Spleen (tissue), 7 donors: ENCODE measurements around the gene TEX26.

Experiments
- POLR2A ChIP-seq, 3 donors: fragments of 450-650 bp; IDR thresholded peaks; one replicate each; pipeline ENCODE4 v1.5.1; 2017; ENCODE audit warnings: antibody characterized with exemption in 3 of 3, mild to moderate bottlenecking in 1 of 3
- POLR2AphosphoS5 ChIP-seq, 3 donors: sonication (generic); formaldehyde crosslinking; IDR thresholded peaks; one replicate each; pipeline ENCODE4 v1.5.1; 2017; ENCODE audit warnings: antibody characterized with exemption in 3 of 3
- TF ChIP-seq, protein P1 (sequence below), 11 experiments: fragments of 200-600 bp in 7 of 11; fragments of 450-650 bp in 4 of 11; sonication (generic) in 4 of 11; IDR thresholded peaks in 8 of 11; conservative IDR thresholded peaks in 3 of 11; 1 replicate in 7 of 11; 2 replicates in 4 of 11; pipeline versions ENCODE4 v1.4.0 to v1.8.0; 2016 to 2021; ENCODE audit warnings: antibody characterized with exemption in 11 of 11, inconsistent platforms in 4 of 11, mild to moderate bottlenecking in 1 of 11
- donor health status: DM: no; HTN: no; CAD: no; lungs with moderate emphysema.
- donor health status: DM: no; HTN: no; CAD: no.
- donor health status: DM: no; HTN: no; CAD: no.

DNA sequence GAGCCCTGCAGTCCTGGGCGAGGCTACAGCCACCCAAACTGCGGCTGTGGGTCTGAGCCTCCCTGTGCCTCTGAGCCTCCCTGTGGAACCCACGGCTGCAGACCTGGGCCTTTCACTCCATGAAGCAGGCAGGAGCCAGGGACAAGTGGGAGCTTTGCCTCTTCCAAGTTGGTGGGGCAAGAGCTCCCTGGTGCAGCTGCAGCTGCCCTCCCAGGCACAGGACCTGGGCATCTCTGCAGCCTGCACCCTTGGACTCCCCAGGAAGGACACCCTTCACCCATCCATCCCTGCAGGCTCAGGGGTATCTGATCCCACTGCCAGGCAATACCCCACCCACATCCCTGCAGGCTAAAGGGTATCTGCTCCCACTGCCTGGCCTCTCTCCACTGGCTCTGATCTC, 2.3 kb downstream of the TEX26 start:
- TF ChIP-seq, protein P1, sequence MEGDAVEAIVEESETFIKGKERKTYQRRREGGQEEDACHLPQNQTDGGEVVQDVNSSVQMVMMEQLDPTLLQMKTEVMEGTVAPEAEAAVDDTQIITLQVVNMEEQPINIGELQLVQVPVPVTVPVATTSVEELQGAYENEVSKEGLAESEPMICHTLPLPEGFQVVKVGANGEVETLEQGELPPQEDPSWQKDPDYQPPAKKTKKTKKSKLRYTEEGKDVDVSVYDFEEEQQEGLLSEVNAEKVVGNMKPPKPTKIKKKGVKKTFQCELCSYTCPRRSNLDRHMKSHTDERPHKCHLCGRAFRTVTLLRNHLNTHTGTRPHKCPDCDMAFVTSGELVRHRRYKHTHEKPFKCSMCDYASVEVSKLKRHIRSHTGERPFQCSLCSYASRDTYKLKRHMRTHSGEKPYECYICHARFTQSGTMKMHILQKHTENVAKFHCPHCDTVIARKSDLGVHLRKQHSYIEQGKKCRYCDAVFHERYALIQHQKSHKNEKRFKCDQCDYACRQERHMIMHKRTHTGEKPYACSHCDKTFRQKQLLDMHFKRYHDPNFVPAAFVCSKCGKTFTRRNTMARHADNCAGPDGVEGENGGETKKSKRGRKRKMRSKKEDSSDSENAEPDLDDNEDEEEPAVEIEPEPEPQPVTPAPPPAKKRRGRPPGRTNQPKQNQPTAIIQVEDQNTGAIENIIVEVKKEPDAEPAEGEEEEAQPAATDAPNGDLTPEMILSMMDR (IDR thresholded peaks at IDR 0.05 in 8 of 11, conservative IDR thresholded peaks at IDR 0.05 in 3 of 11), result no peak
- no peak for TF ChIP-seq POLR2AphosphoS5 (IDR thresholded peaks at IDR 0.05)
- TF ChIP-seq POLR2A (IDR thresholded peaks at IDR 0.05), result no peak
